HG02759 (cell line): ENCODE results near the gene CFAP54.

ENCODE experiments used
- ATAC-seq: cut with Tn5 transposase; IDR thresholded peaks from one replicate; pipeline ENCODE4 v1.9.1; 2021; ENCODE audit warnings: mild to moderate bottlenecking, moderate library complexity; ENCODE audit not compliant: unreplicated experiment

CFAP54 gene

GRCh38 chr12:96814200-96814599 lies 324.8 kb downstream of the CFAP54 start:
- ATAC-seq, result no peak

- ATAC-seq, result no peak
Observed at GRCh38 chr12:96821592-96821991, 332.2 kb downstream of the CFAP54 start.

DNA sequence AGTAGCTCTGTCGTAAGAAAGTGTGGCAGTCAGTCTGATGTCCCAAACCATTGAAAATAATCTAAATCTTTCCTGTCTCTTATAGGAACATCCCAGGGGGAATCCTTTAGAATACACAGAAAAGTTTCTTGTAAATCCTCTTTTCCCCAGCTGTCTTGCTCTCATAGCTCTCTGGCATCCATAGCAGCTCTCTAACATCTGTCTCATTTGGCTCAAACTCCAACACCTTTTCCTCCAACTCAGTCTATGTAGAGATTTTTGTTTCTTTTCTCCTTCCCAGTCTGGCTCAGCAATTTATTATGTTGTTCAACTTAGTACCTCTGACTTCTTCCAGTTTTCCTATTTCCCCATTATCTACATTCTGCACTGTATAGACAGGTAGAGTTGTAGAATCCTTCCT lies 333.3 kb downstream of the CFAP54 start:
- no peak for ATAC-seq

- no peak for ATAC-seq
Observed at GRCh38 chr12:96824074-96824837, 334.9 kb downstream of the CFAP54 start.

DNA sequence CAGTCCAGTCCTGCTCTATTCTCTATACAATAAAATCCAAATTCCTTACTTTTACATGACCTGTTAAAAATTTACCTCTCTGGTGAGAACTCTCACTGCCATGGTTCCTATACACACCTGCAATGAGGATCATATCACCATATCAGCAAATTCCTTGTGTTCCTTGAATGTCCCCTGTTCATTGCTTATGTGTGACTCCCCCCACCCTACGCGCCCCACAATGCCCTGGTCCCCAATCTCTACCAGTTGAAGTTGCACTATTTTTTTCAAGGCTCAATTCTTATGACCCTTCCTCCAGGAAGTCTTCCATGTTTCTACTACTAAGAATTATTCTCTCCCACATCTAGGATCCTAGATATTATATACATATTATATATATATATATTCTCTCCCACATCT lies 335.5 kb downstream of the CFAP54 start:
- ATAC-seq, result no peak

DNA sequence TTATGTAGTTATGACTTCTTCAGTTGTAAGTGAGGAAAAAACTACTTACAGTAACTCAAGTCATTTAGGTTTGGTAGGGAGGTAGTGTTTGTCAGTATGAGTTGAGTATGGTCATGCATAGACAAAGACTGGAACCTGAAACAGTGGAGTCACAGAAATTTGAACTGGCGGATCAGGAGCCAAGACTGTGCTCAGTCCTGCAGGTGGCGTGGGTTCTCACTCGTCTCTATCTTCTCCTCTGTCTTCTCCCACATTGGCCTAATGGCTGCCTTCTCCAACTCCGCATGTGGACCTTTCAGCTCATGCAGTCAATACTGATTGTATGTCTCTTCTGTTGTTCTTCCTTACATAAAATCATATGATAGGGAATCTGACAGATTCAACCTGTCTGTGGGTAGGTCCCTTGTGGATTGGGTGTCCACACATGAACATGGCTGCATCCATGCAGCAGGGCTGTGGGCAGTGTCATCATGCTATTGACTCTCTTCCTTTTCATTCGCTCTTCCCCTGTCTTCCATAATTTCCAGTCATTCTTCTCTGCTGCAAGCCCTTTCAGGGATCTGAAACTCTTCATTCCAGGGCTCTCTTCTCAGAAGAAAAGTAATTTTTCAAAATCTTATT lies 338.9 kb downstream of the CFAP54 start:
- no peak for ATAC-seq

DNA sequence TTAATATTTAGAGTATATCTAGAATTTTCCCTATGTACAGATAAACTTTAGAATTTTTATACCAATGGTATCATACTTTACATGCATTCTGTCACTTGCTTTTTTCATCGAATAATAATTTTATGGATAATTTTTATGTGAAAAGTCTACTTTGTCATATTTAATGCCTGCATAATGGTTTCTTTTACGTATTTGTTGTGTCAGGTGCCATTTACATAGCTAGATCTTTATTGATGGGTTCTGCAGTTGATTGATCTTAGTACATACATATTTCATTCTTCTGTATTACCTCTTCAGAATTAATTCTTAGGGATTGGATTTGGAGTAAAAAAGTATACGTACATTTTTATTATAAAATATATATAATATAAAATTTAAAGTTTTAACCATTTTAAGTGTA lies 340.0 kb downstream of the CFAP54 start:
- no peak for ATAC-seq

GRCh38 chr12:96831346-96831745 lies 342.0 kb downstream of the CFAP54 start:
- no peak for ATAC-seq

GRCh38 chr12:96846293-96846692 lies 356.9 kb downstream of the CFAP54 start:
- ATAC-seq, result no peak

DNA sequence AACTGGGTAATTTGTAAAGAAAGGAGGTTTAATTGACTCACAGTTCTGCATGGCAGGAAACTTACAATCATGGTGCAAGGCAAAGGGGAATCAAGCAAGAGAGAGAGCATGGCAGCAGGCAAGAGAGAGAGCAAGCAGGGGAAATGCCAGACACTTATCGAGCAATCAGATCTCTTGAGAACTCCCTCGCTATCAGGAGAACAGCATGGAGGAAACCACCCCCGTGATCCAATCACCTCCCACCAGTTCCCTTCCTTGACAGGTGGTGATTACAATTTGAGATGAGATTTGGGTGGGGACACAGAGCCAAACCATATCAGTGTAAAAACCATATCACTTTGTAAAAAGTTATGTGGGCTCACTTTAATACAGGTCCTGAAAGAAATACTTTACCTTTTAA lies 361.3 kb downstream of the CFAP54 start:
- ATAC-seq, result no peak

DNA sequence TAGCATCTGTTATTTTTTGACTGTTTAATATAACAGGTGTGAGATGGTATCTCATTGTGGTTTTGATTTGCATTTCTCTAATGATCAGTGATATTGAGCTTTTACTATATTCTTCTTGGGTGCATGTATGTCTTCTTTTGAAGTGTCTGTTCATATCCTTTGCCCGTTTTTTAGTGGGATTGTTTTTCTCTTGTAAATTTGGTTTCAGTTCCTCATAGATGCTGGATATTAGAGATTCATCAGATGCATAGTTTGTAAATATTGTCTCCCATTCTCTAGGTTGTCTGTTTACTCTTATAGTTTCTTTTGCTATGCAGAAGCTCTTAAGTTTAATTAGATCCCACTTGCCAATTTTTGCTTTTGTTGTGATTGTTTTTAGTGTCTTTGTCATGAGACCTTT lies 368.8 kb downstream of the CFAP54 start:
- ATAC-seq, result no peak

DNA sequence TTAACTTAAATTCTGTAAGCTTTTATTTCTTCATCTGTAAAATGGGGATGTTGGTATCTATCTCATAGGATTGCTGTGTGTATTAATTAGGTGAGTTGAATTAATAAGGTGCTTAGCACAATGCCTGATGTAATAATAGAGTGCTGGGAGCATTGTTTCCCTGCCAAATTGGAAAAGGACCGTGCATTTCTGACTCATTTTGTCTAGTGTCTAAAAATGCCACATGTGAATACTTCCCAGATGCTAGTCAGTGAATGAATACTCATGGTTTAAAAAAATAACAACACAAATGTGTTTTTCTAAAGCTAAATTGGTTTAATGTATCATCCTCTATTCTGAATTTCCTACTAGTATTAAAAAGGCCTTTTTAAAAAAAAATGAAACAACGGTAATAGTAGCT lies 372.3 kb downstream of the CFAP54 start:
- ATAC-seq, result no peak

- no peak for ATAC-seq
Observed at GRCh38 chr12:96862326-96862725, 372.9 kb downstream of the CFAP54 start.

DNA sequence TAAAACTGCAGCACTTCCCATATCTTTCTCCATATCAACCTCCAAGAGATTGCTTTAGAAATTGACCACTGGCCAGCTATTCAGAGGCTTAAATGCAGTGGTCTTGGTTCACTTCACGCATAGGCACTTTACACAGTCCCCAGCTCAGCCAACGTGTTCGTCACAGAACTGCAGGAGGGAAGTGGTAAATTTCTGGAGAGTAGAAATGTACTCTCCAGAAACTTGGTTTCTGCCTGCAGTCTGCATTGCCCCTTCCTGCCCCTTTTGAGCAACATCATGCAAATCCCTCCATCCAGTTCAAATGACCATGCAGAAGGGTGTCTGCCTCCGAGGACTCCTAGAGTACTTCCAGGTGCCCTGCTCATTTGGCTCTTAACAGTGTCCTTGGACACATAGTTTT lies 375.0 kb downstream of the CFAP54 start:
- no peak for ATAC-seq

GRCh38 chr12:96866801-96867590 lies 377.6 kb downstream of the CFAP54 start:
- no peak for ATAC-seq

- ATAC-seq, result no peak
Observed at GRCh38 chr12:96870946-96871345, 381.6 kb downstream of the CFAP54 start.

- no peak for ATAC-seq
Observed at GRCh38 chr12:96872961-96873360, 383.6 kb downstream of the CFAP54 start.

DNA sequence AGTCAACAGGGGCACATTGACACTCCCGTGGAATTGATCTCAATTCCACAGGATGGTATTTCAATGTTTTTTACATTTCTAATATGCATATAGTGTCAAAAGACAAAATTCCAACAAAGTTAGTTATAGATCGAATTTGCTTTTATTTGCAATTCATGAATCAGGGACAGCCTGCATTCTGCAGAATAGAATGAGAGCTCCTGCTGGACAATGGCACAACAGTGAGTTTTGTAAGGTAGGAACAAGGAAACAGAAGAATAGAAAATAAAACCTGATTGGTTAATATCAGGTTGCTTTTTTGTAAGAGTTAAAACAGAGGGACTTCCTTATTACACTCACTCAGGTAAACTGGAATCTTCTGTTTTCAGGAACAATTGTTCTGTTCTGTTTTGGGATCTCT lies 384.8 kb downstream of the CFAP54 start:
- ATAC-seq, result no peak

DNA sequence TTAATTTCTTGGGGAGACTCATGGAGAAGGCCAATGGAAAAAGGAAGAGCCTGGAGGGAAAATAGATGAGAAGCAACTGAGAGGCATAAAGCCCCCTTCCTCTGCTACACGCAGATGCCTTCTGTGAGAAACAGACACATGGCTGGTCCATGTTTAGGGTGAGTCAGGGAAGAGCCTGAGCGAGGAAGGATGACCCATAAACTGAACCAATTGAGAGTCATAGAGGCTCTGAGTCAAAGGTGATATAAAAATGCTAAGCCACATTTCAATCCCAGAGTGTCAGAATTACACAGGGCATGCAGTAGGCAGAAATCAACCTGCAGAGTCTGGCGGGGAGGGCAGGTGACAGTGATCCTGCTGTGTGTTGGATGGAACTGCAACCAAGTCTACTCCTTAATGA lies 387.6 kb downstream of the CFAP54 start:
- ATAC-seq, result no peak

GRCh38 chr12:96878704-96879103 lies 389.3 kb downstream of the CFAP54 start:
- no peak for ATAC-seq

DNA sequence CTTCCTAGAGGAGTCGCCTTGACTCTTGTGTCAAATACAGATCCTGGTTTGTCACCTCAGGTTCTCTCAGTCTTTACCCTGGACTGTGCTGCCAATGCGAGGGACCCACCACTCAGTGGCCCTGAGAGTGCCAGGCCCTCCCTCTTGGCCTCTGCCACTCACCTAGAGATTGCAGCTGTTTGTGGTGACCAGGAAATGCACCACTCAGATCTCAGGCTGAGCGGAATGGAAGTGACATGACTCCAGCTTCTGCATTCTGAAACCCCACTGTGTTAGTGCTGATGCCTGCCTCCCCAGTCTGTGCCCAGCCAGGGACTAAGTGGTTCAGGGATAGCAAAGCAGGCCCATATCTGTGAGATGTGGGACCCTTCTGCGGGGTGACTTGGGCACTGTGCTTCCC lies 389.9 kb downstream of the CFAP54 start:
- ATAC-seq, result no peak

- ATAC-seq, result no peak
Observed at GRCh38 chr12:96880220-96880619, 390.8 kb downstream of the CFAP54 start.
